ENCODE measurements around the gene AP5B1. TPM values are rescaled to one million over a fixed set of nuclear protein-coding genes. Genes with fewer than 3 reads are reported as not detected.

AP5B1 gene
- 10 to 100 TPM; 13.9 to 22.5 (median 21.3) TPM for total RNA-seq
- total RNA-seq (2013) = 9.8 TPM

- Histone ChIP-seq H3K4me3 (ENCODE audit: low read length) (peak within 1 kb of the TSS; percentile 84), H3K9me3 (ENCODE audit: control insufficient read depth, insufficient read depth, low read length) (no peaks in the 10 kb centered on the region), H3K4me1 (ENCODE audit: control insufficient read depth, insufficient read depth, low read length) (peaks cover 27% of the 10 kb centered on the region), H3K27me3 (ENCODE audit: control insufficient read depth, insufficient read depth, low read length) (peaks cover under 1% of the 10 kb centered on the region), H3K36me3 (ENCODE audit: control insufficient read depth, insufficient read depth, low read length) (peaks cover 22% of the 10 kb centered on the region), H3K27ac (ENCODE audit: low read length) (peak within 1 kb of the TSS; percentile 50)
- peak within 1 kb of the TSS; percentile 86 for H3K4me3 Mint-ChIP-seq
- WGBS (ENCODE audit: insufficient coverage) = under 1% methylated on average over 59 of the region's 59 CpGs
- TF ChIP-seq CTCF (IDR thresholded peaks at IDR 0.05) = no peak
- ATAC-seq (peak; percentile 74 to 77 (median 76)), DNase-seq (peak; percentile 72 to 84)
- H3K9me3 Mint-ChIP-seq = no peaks in the 10 kb centered on the region
- peaks cover 8 to 14% of the 10 kb centered on the region in 2 donors for H3K27me3 Mint-ChIP-seq (ENCODE audit: low read depth in 2 of 2)
- intact Hi-C loops (cut with micrococcal nuclease) = loop anchor here (1.0 to 10.0 kb wide), 3 partner anchors 38 to 426 kb away; partner anchors contain the start of gene TIGD3
- peak within 1 kb of the TSS; percentile 45 to 90 for H3K27ac Mint-ChIP-seq
- peaks cover 10 to 19% of the 10 kb centered on the region in 2 donors for H3K4me1 Mint-ChIP-seq
- H3K36me3 Mint-ChIP-seq = no peaks in the 10 kb centered on the region
These were observed at the start of gene AP5B1 for GRCh38 chr11:65780770-65781151. Gene AP5B1 (minus strand): TSS chr11:65780976. CDS start chr11:65780591, 385 bp downstream.

GRCh38 chr11:65829459-65829858 lies 48.7 kb upstream of the AP5B1 start:
- no peak overlapping the region for H3K27ac ChIP-seq (ENCODE audit: low read length)
- Mint-ChIP-seq H3K4me3 (no peak overlapping the region), H3K9me3 (no peaks in the 10 kb centered on the region), H3K27ac (no peak overlapping the region), H3K36me3 (no peaks in the 10 kb centered on the region), H3K4me1 (peaks cover 4 to 9% of the 10 kb centered on the region in 2 donors), H3K27me3 (ENCODE audit: low read depth in 2 of 2) (peaks cover 0 to 7% of the 10 kb centered on the region in 2 donors)
- ATAC-seq = no peak
- WGBS (ENCODE audit: insufficient coverage) = 85% methylated on average over 4 of the region's 4 CpGs
- no peak for TF ChIP-seq CTCF (IDR thresholded peaks at IDR 0.05)
- no peak for DNase-seq
- H3K27me3 ChIP-seq (ENCODE audit: control insufficient read depth, insufficient read depth, low read length) = no peaks in the 10 kb centered on the region
- H3K4me1 ChIP-seq (ENCODE audit: control insufficient read depth, insufficient read depth, low read length) = peaks cover 16% of the 10 kb centered on the region
- no peaks in the 10 kb centered on the region for H3K36me3 ChIP-seq (ENCODE audit: control insufficient read depth, insufficient read depth, low read length)
- no peak overlapping the region for H3K4me3 ChIP-seq (ENCODE audit: low read length)
- intact Hi-C loops (cut with micrococcal nuclease) = no loop called here
- no peaks in the 10 kb centered on the region for H3K9me3 ChIP-seq (ENCODE audit: control insufficient read depth, insufficient read depth, low read length)

GRCh38 chr11:65826984-65827735 lies 46.4 kb upstream of the AP5B1 start:
- no peaks in the 10 kb centered on the region for H3K9me3 Mint-ChIP-seq

More at GRCh38 chr11:65826984-65827735, 46.4 kb upstream of the AP5B1 start:
- DNase-seq (no peak), ATAC-seq (no peak)
- no peaks in the 10 kb centered on the region for H3K4me1 Mint-ChIP-seq
- H3K27ac Mint-ChIP-seq = no peak overlapping the region
- H3K27me3 ChIP-seq (ENCODE audit: control insufficient read depth, insufficient read depth, low read length) = no peaks in the 10 kb centered on the region
- TF ChIP-seq CTCF (IDR thresholded peaks at IDR 0.05) = no peak
- WGBS (ENCODE audit: insufficient coverage) = 89% methylated on average over 6 of the region's 8 CpGs
- no peaks in the 10 kb centered on the region for H3K36me3 ChIP-seq (ENCODE audit: control insufficient read depth, insufficient read depth, low read length)
- no peak overlapping the region for H3K4me3 ChIP-seq (ENCODE audit: low read length)
- no peaks in the 10 kb centered on the region for H3K36me3 Mint-ChIP-seq
- H3K4me1 ChIP-seq (ENCODE audit: control insufficient read depth, insufficient read depth, low read length) = no peaks in the 10 kb centered on the region
- H3K27ac ChIP-seq (ENCODE audit: low read length) = no peak overlapping the region
- no peak overlapping the region for H3K4me3 Mint-ChIP-seq
- intact Hi-C loops (cut with micrococcal nuclease) = no loop called here
- peaks cover 0 to 3% of the 10 kb centered on the region in 2 donors for H3K27me3 Mint-ChIP-seq (ENCODE audit: low read depth in 2 of 2)
- H3K9me3 ChIP-seq (ENCODE audit: control insufficient read depth, insufficient read depth, low read length) = no peaks in the 10 kb centered on the region

Data from natural killer cell (primary cell).